Stomach (tissue), 4 donors: ENCODE data around the gene KIZ.

ENCODE experiments used
- POLR2A ChIP-seq, 4 donors: fragments of 450-650 bp; IDR thresholded peaks; one replicate each; pipeline ENCODE4 v1.6.1; 2016; ENCODE audit warnings: antibody characterized with exemption in 4 of 4, control low read depth in 2 of 4, mild to moderate bottlenecking in 1 of 4, moderate library complexity in 1 of 4
- POLR2AphosphoS5 ChIP-seq, 3 donors: sonication (generic); formaldehyde crosslinking; IDR thresholded peaks; one replicate each; pipeline ENCODE4 v1.6.1; 2016; ENCODE audit warnings: antibody characterized with exemption in 3 of 3
- TF ChIP-seq, protein P1 (sequence below), 7 experiments: fragments of 450-650 bp in 4 of 7; fragments of 200-600 bp in 3 of 7; sonication (generic) in 3 of 7; IDR thresholded peaks; one replicate each; pipeline ENCODE4 v1.5.1; 2016 to 2019; ENCODE audit warnings: antibody characterized with exemption in 7 of 7, control low read depth in 2 of 7, mild to moderate bottlenecking in 1 of 7

DNA sequence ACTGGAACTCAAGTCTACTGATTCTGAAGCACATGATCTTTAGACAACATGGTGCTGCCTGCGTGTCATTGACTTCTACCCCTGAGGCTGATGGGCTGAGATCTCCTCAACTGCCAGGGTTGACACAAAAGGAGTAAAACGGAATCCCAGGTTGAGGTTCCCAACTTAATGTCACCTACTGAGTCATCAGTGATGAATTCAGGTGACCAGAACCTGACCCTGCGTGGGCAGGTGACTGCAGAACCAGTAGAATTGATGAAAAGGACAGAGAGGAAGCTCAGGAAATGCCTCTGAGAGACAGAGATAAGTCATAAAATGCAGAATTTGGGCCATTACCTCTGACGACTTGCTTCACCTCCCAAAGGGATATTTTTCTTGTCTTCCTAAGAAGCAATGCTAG lies 7.7 kb upstream of the KIZ start:
- TF ChIP-seq POLR2AphosphoS5 (IDR thresholded peaks at IDR 0.05) (no peak), POLR2A (IDR thresholded peaks at IDR 0.05) (no peak)
- TF ChIP-seq, protein P1, sequence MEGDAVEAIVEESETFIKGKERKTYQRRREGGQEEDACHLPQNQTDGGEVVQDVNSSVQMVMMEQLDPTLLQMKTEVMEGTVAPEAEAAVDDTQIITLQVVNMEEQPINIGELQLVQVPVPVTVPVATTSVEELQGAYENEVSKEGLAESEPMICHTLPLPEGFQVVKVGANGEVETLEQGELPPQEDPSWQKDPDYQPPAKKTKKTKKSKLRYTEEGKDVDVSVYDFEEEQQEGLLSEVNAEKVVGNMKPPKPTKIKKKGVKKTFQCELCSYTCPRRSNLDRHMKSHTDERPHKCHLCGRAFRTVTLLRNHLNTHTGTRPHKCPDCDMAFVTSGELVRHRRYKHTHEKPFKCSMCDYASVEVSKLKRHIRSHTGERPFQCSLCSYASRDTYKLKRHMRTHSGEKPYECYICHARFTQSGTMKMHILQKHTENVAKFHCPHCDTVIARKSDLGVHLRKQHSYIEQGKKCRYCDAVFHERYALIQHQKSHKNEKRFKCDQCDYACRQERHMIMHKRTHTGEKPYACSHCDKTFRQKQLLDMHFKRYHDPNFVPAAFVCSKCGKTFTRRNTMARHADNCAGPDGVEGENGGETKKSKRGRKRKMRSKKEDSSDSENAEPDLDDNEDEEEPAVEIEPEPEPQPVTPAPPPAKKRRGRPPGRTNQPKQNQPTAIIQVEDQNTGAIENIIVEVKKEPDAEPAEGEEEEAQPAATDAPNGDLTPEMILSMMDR (IDR thresholded peaks at IDR 0.05), result no peak
